Nephron progenitor cell (in vitro differentiated cells): Measurements from ENCODE around the gene TRAM2.

Source experiments
- DNase-seq: peaks from one replicate; pipeline ENCODE4 v3.0.0; 2021
- H3K27ac Mint-ChIP-seq: 2 replicates; pipeline ENCODE4 v1.8.0; 2021; ENCODE audit warnings: mild to moderate bottlenecking, moderate library complexity, mixed read lengths
- H3K27me3 Mint-ChIP-seq: 2 replicates; pipeline ENCODE4 v1.8.0; 2021; ENCODE audit warnings: mild to moderate bottlenecking, low read depth, mixed read lengths; ENCODE audit not compliant: poor library complexity
- H3K36me3 Mint-ChIP-seq: 2 replicates; pipeline ENCODE4 v1.8.0; 2021; ENCODE audit warnings: low read depth, mixed read lengths
- H3K4me1 Mint-ChIP-seq: 2 replicates; pipeline ENCODE4 v1.8.0; 2021; ENCODE audit warnings: mixed read lengths
- H3K4me3 Mint-ChIP-seq: 2 replicates; pipeline ENCODE4 v1.8.0; 2021; ENCODE audit warnings: mild to moderate bottlenecking, moderate library complexity, mixed read lengths
- H3K9me3 Mint-ChIP-seq: 2 replicates; pipeline ENCODE4 v1.8.0; 2021; ENCODE audit warnings: mild to moderate bottlenecking, moderate library complexity, mixed read lengths
- CTCF ChIP-seq: fragments of 200-600 bp; sonication (generic); IDR thresholded peaks from 2 replicates; pipeline ENCODE4 v1.5.0; 2021; ENCODE audit warnings: antibody characterized with exemption

The TRAM2 gene

GRCh38 chr6:52576392-52577021 is 353 bp downstream of the TRAM2 start:
- DNase-seq = no peak

GRCh38 chr6:52576054-52576391 is 837 bp downstream of the TRAM2 start:
- H3K4me3 Mint-ChIP-seq = peak overlapping the region; percentile 84
- H3K4me1 Mint-ChIP-seq = peaks cover 63% of the 10 kb centered on the region
- no peak for DNase-seq
- H3K27me3 Mint-ChIP-seq = peaks cover 12% of the 10 kb centered on the region
- H3K27ac Mint-ChIP-seq = no peak overlapping the region
- no peaks in the 10 kb centered on the region for H3K9me3 Mint-ChIP-seq
- H3K36me3 Mint-ChIP-seq = peaks cover 20% of the 10 kb centered on the region
- no peak for TF ChIP-seq CTCF

More at GRCh38 chr6:52576392-52577021, 353 bp downstream of the TRAM2 start:
- Mint-ChIP-seq H3K9me3 (no peaks in the 10 kb centered on the region), H3K4me1 (peaks cover 58% of the 10 kb centered on the region), H3K4me3 (peak overlapping the region; percentile 84), H3K36me3 (peaks cover 23% of the 10 kb centered on the region), H3K27ac (no peak overlapping the region), H3K27me3 (peaks cover 12% of the 10 kb centered on the region)
- peak; percentile 39 for TF ChIP-seq CTCF

GRCh38 chr6:52575502-52575892 is 1.4 kb downstream of the TRAM2 start:
- no peak overlapping the region for H3K27ac Mint-ChIP-seq
- no peak for DNase-seq

GRCh38 chr6:52574709-52575501 is 2.0 kb downstream of the TRAM2 start:
- Mint-ChIP-seq H3K9me3 (no peaks in the 10 kb centered on the region), H3K4me3 (peak overlapping the region; percentile 84), H3K27me3 (peaks cover 8% of the 10 kb centered on the region), H3K27ac (peak overlapping the region; percentile 56), H3K4me1 (peaks cover 74% of the 10 kb centered on the region), H3K36me3 (peaks cover 12% of the 10 kb centered on the region)
- DNase-seq = no peak
- TF ChIP-seq CTCF = no peak

More at GRCh38 chr6:52575502-52575892, 1.4 kb downstream of the TRAM2 start:
- Mint-ChIP-seq H3K4me1 (peaks cover 68% of the 10 kb centered on the region), H3K36me3 (peaks cover 15% of the 10 kb centered on the region), H3K9me3 (no peaks in the 10 kb centered on the region), H3K27me3 (peaks cover 8% of the 10 kb centered on the region), H3K4me3 (peak overlapping the region; percentile 84)
- TF ChIP-seq CTCF = no peak

GRCh38 chr6:52573295-52573694 is 3.6 kb downstream of the TRAM2 start:
- peaks cover 81% of the 10 kb centered on the region for H3K4me1 Mint-ChIP-seq
- H3K27ac Mint-ChIP-seq = peak overlapping the region; percentile 75
- H3K4me3 Mint-ChIP-seq = peak overlapping the region; percentile 62

More at GRCh38 chr6:52573295-52573694, 3.6 kb downstream of the TRAM2 start:
- DNase-seq = peak; percentile 16
- Mint-ChIP-seq H3K27me3 (peaks cover 8% of the 10 kb centered on the region), H3K9me3 (no peaks in the 10 kb centered on the region), H3K36me3 (peaks cover 4% of the 10 kb centered on the region)
- no peak for TF ChIP-seq CTCF
